Measurements from ENCODE around the gene FGG.
"Not testable (repeated sequence)": the region's sequence is repeated elsewhere in the genome, so short reads cannot be mapped to it uniquely, and the experiment has no call there.

Gene FGG

DNA sequence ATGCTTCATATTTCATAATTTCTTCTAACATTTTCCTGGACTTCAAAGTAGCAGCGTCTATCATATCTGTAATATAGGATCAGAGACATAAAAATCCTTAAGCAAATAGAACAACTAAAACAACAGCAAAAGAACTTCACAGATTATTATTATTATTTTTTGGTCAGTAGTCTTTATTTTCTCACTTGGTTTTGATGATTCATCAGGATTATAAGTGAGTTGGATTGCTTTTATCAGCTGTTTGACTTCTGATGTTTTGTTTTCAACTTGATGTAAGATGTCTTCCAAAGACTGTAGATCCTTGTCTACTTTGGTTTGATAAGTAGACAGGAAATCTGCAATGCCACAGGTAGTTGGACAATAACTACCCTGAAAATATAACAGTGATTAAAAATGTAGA, 623 bp downstream of the FGG start:
- no peak for DNase-seq (ENCODE audit: low read depth)

DNA sequence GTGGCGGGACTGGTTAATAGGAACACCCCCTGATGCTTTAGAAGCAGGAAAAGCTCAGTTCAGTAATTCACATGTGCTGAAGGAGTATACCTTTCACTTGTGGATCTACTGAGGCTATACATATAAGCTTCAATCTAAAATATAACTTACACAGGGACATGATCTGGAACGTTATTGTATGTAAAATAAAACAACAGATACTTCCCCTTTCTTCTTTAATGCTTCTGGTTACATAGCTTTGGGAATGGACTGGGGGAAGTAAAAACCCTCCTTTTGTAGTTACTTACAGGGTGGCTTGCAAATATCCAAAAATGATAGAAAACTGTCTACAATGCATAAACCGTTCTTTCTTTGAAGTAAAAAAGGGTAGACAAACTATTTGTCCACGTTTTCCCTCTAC, 1.9 kb downstream of the FGG start:
- DNase-seq (ENCODE audit: low read depth) = no peak

DNA sequence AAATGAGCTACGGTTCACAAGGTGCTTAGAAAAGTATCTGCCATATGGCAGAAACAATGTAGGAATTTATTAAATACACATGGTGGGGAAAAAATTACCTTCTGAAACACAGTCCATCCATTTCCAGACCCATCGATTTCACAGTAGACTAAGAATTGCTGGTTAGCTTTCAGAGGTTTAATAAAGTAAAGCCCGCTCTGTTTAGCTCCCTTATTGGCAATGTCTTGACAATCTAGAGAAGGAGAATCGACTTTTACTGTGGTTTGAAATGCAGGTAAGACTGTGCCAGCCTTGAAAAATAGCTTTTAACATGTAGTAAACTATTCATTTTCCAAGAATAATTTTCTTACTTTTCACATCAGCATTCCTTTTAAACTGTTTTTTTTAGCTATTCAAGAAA, 2.9 kb downstream of the FGG start:
- no peak for DNase-seq (ENCODE audit: low read depth)

DNA sequence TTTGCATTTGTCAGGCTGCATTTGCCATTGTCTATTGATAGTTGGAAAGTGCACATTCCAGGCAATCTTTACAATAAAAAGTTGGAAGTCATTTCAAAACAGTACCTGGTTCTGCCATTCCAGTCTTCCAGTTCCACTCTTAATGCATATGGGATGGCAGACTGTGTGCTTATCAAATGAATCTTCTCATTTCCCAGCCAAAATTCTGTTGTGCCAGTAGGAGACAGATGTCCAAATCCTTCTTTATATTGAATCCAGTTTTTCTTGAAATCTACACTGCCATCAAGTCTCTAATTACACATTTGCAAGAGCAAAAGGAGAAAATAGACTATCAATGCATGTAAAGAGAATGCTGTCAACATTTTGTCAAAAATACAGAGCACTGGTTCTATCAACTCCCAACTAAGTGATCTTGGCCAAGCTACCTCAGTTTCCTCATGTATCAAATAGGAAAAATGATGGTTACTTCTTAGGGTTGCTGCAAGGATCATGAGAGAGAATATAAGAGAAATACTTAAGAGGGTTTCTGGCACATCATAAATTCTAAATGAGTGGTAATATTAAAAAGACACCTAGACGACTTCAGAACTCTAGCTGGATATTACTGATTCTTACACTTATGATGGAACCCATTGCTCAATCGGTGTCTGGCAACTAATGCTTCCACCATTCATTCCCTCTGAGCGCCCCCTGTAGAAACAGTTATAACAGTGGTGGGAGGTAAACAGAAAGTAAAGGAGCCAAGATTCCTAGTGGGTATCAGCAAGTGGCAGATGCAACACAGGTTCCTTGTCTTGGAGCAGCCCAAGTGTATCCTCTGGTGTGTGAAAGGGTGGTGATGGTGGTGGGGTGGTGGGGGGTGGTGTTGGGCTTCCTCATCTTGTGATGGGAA, 3.8 kb downstream of the FGG start:
- no peak for DNase-seq (ENCODE audit: low read depth)

DNA sequence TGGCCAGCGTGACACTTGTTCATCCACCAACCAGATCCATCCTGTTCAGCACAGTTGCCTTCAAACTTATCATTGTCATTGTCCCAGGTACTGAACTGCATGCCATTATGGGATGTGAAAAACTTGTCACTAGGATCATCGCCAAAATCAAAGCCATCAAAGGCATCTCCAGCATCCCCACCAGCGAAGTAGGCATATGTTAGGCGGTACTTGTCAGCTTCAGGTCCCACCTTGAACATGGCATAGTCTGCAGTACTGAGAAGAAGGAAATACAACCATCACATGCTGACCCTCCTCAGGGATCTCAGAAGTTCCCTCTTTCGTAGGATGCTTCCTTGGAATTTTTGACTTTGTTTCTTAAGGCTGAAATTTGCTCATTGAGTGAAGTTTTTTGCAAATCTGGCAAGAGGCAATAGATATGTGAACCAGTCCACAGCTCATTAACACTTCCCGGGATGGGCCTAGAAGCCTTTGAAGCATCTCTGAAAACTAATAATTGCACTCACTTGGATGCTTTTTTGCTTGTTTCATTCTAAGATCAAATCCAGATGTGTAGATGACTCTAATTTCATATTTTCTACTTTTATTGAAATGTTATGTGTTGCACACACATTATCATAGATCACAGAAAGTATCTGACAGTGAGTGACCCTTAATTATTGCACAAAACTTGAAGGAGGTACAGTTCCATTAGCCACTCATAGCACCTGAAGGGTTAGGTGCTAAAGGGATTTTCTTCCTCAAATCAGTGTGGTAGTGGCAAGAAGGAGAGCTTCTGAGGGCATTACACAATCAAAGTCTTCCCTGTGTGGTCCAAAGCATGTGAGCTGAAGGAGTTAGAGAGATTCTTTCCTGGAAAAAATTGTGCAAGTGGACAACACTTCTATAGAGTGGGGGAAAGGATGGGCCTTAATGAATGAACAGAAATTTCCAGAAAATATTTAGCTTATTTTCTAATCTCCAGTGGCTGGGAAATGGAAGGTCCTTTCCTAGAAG, 5.4 kb downstream of the FGG start:
- DNase-seq (ENCODE audit: low read depth) = no peak

DNA sequence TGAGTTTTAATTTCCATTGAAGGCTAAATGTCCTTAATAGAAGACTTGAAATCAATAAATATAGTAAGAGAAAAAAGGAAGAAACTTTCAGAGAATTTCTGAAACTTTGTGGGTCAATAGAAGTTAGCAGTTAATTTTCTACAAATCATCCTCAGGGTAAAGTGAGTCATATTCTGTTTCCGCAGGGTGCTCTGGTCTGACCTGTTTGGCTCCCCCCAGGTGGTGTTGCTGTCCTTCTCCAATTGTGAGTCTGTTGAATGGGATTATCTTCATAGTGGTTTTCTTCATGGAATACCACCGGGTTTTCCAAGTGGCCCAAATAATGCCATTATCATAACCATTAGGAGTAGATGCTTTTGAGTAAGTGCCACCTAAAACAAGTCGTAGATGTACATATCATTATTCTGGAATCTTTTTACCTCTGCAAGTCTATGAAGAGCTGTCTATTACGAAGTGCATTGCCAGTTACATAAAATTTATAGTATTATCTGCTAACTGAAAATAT, 7.7 kb downstream of the FGG start:
- no peak for DNase-seq (ENCODE audit: low read depth)

DNA sequence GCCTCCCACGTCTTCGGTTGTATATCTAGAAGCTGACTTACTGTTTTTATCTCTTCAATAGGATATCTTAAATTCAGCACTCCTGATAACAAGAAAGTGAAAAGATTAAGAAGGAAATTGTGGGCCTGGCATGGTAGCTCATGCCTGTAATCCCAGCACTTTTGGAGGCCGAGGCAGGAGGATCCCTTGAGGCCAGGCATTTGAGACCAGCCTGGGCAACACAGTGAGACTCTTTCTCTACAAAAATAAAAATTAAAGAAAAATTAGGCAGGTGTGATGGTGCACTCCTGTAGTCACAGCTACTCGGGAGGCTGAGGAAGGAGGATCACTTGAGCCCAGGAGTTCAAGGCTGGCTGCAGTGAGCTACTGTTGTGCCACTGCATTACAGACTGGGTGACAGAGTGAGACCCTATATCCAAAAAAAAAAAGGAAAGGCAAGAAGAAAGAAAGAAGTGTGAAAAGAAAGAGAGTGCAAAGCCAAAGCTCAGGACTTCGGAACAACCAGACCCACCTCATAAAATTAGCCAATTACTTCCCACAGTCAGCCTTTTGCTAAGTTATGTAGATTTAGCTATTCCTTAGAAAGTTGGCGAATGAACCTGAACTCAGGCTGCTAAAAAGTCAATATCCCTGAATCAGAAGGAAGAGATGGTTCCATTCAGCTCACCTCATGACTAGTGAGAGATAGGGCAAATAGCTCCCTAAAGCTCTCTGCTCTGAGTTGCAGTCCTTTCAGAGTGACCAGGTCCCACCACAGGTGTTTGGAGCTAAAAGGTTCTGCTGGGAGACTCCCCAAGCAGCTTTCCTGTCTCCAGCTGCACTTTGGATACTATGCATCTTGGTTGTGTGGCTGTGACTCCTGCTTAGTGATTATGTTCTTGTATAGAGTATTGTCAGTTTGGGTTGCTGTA, 9.2 kb downstream of the FGG start:
- no peak for DNase-seq (ENCODE audit: low read depth)

DNA sequence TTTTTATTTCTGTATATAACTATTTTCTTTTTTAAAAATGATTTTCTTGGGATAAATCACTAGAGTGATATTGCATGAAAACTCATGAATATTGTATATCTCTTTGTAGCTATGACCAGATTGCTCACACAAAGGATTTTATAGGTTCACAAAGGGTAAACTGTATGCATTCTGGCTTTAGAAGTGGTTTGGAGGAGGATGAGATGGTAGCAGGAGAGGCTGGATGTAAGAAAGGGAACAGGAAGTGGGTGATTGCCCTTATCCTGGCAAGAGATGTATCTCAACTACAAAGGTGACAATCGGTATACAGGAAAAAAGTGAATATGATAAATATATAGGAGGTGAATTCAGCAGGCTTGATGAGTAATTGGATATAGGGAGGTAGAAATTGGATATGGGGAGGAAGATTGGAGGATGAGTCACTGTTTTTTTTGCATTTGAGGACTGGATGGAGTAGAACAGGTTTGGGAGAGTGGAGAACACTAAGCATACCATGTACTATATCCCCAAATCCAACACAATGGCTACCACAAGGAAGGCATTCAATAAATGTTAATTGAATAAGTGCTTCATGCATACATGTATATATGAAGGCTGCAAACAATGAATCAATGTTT, 9.9 kb downstream of the FGG start:
- no peak for DNase-seq (ENCODE audit: low read depth)

DNA sequence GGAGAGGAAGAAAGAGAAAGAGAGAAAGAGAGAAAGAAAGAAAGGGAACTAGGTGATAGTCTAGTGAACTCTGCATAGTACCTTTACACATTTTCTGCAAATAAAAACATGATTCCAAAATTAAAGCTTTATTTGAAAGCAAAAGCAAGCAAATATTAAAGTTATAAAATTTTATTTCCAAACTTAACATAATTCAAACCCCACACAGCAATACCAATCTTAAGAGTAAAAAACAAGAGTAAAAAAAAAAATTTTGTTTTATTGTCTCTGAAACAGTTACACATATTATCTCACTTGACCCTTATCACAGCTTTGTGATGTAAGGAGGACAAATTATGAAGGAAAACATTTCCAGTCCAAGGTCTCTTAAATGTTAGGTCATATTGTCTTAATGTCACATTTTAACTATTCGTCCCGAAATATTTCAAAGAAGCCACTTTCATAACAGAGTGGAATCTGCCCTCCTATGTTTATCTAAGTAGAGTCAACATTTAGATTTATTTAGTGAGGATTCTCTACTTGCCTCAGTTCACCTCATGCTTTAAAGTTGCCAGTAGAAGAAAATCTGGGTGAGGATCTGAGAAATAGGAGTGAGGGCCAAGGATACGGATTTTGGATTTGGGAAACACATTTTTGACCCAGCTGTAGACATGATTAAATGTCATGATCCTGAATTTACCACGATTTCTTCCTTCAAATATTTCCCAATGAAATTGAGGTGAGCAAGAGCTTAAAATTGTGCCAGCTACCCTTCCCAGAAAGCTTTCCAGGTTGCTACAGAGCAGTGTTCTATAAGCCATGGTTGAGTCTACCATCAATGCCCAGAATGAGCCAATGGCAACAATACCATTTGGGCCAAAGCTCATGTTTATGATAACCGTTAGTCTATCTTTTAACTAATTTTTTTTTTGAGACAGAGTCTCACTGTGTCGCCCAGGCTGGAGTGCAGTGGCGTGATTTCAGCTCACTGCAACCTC, 14.4 kb downstream of the FGG start:
- no peak for DNase-seq (ENCODE audit: low read depth)

DNA sequence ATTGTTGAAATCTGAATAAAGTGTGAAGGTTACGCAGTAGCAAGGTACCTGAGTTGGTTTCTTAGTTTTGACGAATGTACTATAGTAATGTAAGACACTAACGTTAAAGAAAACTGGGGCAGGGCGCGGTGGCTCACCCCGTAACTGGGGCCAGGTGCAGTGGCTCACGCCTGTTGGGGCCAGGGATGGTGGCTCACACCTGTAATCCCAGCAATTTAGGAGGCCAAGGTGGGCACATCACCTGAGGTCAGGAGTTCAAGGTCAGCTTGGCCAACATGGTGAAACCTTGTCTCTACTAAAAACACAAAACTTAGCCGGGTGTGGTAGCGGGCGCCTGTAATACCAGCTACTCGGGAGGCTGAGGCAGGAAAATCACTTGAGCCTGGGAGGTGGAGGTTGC, 15.2 kb downstream of the FGG start:
- DNase-seq (ENCODE audit: low read depth) = not testable (repeated sequence)

DNA sequence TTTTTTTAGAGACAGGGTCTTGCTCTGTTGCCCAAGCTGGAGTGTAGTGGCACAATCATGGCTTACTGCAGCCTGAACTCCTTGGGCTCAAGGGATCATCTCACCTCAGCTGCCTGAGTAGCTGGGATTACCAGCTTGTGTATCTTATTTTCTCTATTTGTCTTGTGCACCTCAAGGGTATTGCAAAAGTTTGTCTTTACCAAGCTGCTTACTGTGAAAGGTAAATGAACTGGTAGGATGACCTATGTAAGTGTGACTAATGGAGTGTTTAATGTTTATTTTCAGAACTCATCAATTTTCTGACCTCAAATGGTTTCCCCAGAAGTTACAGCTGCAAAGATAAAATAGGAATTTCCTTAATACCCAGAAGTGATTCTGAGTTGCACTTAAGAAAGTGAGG, 16.6 kb downstream of the FGG start:
- no peak for DNase-seq (ENCODE audit: low read depth)

DNA sequence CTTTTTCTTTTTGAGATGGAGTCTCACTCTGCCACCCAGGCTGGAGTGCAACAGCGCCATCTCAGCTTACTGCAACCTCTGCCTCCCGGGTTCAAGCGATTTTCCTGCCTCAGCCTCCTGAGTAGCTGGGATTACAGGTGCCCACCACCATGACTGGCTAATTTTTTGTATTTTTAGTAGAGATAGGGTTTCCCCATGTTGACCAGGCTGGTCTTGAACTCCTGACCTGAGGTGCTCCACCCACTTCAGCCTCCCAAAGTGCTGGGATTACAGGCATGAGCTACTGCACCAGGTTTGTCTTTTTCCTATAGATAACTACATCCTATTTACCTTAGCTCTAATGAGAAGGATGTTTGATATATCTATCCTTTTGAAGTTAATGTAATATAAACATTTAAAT, 18.1 kb downstream of the FGG start:
- DNase-seq (ENCODE audit: low read depth) = not testable (repeated sequence)

DNA sequence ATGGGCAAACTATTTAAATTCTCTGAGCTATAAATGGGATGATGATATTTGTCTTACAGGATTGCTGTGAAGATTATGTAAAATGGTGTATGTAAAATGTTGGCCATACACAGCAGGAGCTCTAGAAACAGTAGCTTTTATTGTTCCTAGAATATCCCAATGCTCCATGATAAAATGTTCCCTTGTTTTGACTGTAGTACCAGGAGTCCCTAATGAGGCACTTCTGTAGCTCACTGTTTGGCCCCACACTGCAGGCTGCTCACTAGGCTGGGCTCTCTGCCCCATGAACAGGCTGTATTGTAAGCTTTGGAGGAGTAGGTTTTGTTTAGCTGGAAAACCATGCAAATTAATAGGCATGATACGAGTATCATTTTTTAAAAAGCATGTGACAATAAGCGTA, 18.6 kb downstream of the FGG start:
- DNase-seq (ENCODE audit: low read depth) = no peak

DNA sequence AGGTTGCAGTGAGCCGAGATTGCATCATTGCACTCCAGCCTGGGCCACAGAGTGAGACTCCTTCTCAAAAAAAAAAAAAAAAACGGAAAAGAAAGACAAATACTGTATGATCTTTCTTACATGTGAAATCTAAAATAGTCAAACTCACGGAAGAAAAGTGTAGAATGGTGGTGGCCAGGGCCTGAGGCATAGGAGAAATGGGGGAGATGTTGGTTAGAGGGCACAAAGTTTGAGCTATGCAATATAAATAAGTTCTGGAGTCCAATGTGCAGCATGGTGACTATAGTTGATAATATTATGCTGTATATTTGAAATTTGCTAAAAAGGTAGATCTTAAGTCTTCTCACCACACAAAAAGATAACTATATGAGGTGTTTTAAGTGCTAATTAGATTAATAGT, 20.6 kb downstream of the FGG start:
- DNase-seq (ENCODE audit: low read depth) = no peak

DNA sequence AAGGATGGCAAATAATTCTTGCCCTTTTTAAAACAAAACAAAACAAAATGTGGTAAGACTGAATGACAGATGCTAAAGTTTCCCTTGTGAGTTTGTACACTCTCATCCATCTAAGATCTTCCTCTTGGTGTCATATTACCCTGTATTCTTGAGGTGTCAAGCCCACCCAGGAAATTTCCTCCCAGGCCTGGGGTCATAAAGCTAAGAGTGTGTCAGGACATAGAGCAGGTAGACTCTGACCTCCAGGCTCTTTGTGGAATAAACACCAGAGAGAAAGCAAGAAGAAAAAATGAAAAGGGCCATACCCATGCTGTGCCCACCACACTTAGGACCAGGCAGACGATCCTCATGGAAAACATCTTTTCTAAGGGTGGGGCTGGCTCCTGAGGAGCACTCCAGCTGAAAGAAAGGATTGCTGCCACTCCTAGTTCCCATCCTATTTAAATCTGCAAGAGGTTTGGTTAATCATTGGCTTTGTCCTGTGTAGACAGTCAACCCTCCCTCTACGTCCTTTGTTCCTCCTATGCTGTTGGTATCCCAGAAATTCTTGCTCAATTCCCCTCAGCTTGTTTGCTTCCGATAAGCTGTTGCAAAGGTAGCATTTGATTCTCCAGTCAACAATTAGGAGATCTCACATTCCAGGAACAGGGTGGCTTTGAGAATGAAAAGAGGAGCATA, 22.0 kb downstream of the FGG start, which contains the start of gene FGA:
Gene FGA (minus strand): TSS at position 414 of the 678 bp plus-strand sequence. CDS start 55 bp downstream, at position 359.
- no peak for DNase-seq (ENCODE audit: low read depth)

DNA sequence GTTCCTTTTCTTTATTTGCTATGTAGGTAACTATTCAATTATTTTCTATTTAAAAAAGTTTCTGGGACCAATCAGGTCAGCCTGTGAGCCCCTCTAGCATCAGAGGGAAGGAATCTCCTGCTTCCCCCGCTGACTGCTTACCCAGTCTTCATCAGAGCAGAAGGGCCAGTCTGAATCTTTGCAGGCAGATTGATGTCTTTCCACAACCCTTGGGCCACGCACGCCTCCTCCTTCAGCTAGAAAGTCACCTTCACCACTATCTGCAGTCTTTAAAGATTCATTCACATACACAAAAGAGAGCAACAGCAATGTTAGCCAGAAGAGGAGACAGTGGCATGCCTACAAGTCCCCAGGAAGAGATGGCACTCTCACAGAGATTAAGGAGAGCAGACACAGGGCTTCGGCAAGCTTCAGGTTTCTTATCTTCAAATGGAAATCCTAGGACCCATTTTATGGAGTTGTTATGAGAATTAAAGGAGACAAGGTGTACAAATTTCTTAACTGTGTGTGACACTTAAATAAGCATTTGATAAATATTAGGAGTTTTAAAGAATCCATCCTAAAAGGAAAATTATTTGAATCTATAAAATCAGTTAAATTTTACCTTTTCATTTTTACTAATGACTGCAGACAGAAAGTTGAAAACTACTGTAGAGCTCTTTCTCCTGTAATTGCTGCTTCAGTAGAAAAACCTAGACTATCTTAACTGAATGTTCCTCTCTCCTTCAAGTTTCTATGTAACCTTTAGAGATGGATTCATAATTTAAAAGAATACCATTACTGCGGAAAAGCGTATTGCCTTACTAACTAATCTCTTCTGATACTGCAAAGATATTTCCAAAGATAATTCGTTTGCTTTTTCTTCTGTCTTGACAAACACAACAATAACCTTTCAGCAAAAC, 22.9 kb downstream of the FGG start:
- DNase-seq (ENCODE audit: low read depth) = no peak

DNA sequence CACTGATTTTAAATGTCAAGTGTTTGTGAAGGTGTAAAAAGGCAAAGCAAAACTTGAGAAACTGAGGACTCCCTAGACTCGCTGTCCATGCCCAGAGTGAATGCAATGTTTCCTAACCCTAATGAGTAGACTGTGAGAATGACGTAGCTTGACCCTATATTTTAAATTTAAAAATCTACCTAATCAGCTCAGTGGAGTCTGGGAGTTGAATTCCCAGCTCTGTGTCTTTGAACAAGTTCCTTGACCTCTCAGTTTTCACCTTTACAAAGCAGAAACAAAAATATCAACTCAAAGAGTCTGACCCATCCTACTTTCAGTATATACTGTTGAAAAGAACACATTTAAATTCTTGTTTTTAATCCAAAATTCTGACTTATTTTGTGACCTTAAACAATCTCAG, 24.3 kb downstream of the FGG start:
- DNase-seq (ENCODE audit: low read depth) = no peak
